ENCODE results near the gene TCF21.

DNA sequence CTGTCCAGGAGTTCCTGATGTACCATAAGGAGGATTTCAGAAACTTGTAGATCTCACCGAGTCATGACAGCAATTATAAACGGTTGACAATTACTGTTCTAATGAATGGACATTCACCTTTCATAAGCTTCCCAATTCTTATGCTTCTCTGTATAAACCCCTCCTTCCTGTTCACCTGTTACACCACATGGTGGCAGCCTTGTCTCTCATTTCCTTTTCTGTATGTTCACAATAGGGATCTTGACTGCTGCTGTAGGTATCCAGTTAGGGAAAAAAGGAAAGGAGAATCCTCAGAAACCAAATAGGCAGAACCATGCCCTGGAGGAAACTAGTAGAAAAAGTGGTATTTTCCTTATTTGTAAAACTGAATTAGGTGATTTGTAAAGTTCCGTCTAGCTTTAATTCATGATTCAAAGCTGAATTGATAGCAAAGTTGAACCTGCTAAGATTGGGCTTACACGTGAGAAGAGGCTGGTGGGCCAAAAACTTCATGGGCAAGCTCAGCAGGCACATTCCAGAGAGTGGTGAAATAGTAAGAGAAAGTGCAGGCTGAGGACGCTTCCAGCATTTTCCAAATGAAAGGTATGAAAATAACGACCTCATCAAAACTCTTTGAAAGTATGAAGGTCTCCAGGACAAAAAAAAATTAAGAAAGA, 35.2 kb downstream of the TCF21 start:
- TF ChIP-seq EZH2phosphoT487 (IDR thresholded peaks at IDR 0.05; ENCODE audit: insufficient read depth, low read depth) (no peak), EZH2 (IDR thresholded peaks at IDR 0.05; ENCODE audit: insufficient read depth, poor library complexity, severe bottlenecking) (no peak)
